Measurements from ENCODE around the gene IWS1.
"Not testable (repeated sequence)": the region's sequence is repeated elsewhere in the genome, so short reads cannot be mapped to it uniquely, and the experiment has no call there.

IWS1 gene

DNA sequence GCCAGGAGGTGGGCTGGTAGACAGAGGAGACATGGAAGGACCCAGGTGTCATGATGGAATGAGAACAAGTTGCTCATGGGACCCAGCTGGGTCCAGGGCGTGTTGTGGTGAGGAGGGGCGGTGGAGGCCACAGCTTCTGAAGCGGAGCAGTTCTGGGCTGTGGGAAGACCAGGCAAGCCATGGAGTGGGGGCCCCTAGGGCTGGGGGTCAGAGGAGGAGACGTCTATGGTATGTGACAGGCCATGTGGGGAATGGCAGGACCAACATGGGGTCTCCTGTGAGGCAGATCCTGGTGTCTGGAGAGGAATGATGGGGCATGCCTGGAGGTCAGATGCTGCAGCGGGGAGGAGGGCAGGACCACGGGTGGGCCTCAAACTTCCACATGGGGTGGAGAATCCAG is 26.0 kb upstream of the IWS1 start:
- ChIA-PET CTCF (interaction anchor here (0.5 to 0.6 kb wide), 2 partner anchors 18 to 929 kb away, joined by 3 read pairs; no protein-coding TSS in a partner anchor), POLR2A (ENCODE audit: low non-redundant PET) (no interaction called here)

GRCh38 chr2:127551221-127551930 is 25.1 kb upstream of the IWS1 start:
- ChIA-PET CTCF (no interaction called here), POLR2A (ENCODE audit: low non-redundant PET) (no interaction called here)
- no peak overlapping the region for H3K27ac ChIP-seq
- no peak for DNase-seq (ENCODE audit: low spot score)
- no peak for TF ChIP-seq CTCF (conservative IDR thresholded peaks at IDR 0.05; ENCODE audit: low read depth)

More for the DNA sequence above, 26.0 kb upstream of the IWS1 start:
- no peak overlapping the region for H3K27ac ChIP-seq
- no peak for DNase-seq (ENCODE audit: low spot score)
- TF ChIP-seq CTCF (conservative IDR thresholded peaks at IDR 0.05; ENCODE audit: low read depth): no peak

DNA sequence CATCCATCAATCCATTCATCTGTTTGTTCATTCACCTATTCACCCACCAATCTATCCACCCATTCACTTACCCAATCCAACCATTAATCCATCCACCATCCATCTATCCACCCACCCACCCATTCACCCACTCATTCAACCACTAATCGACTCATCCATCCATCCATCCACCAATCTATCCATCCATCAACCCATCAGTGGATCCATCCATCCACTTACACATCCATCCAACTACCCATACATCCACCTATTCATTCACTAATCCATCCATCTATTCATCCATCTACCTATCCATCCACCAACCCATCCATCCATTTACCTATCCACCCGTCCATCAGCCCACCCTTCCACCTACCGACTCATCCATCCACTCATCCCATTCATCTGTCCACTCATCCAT is 20.5 kb upstream of the IWS1 start:
- no peak overlapping the region for H3K27ac ChIP-seq
- TF ChIP-seq CTCF (conservative IDR thresholded peaks at IDR 0.05; ENCODE audit: low read depth): no peak
- DNase-seq (ENCODE audit: low spot score): no peak
- ChIA-PET CTCF (no interaction called here), POLR2A (ENCODE audit: low non-redundant PET) (no interaction called here)

DNA sequence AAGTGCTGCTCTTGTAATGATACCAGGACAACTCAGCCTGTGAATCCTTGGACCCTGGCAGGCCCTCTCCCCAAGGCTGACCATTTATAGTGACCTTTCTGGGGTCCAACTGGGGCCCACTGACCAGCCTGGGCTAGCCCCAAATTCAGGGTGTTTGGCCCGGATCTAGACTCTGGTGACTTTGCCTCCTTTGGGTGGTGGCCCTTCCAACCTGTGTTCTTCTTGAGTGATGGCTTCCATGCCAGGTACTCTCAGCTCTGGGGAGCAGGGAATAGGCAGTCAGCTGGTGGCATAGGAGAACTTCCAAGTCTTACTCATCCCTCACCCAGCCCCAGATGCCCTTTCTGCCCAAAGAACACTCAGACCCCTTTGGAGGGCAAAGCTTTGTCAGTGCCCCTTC is 19.5 kb upstream of the IWS1 start:
- ChIA-PET CTCF (no interaction called here), POLR2A (ENCODE audit: low non-redundant PET) (no interaction called here)
- DNase-seq (ENCODE audit: low spot score): no peak
- no peak for TF ChIP-seq CTCF (conservative IDR thresholded peaks at IDR 0.05; ENCODE audit: low read depth)
- no peak overlapping the region for H3K27ac ChIP-seq

GRCh38 chr2:127545189-127545588 is 18.9 kb upstream of the IWS1 start:
- H3K27ac ChIP-seq: no peak overlapping the region
- no peak for DNase-seq (ENCODE audit: low spot score)
- no peak for TF ChIP-seq CTCF (conservative IDR thresholded peaks at IDR 0.05; ENCODE audit: low read depth)
- ChIA-PET CTCF (no interaction called here), POLR2A (ENCODE audit: low non-redundant PET) (no interaction called here)

DNA sequence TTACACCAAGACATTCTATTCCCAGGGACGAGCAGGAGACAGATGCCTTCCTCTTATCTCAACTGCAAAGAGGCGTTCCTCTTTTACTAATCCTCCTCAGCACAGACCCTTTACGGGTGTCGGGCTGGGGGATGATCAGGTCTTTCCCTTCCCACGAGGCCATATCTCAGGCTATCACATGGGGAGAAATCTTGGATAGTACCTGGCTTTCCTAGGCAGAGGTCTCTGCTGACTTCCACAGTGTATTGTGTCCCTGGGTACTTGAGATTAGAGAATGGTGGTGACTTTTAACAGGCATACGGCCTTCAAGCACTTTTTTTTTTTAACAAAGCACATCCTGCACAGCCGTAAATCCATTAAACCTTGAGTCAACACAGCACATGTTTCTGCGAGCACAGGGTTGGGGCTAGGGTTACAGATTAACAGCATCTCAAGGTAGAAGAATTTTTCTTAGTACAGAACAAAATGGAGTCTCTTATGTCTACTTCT is 16.8 kb upstream of the IWS1 start:
- POLR2A ChIA-PET (ENCODE audit: low non-redundant PET); CTCF ChIA-PET; H3K27ac ChIP-seq; DNase-seq (ENCODE audit: low spot score): not testable (repeated sequence)

DNA sequence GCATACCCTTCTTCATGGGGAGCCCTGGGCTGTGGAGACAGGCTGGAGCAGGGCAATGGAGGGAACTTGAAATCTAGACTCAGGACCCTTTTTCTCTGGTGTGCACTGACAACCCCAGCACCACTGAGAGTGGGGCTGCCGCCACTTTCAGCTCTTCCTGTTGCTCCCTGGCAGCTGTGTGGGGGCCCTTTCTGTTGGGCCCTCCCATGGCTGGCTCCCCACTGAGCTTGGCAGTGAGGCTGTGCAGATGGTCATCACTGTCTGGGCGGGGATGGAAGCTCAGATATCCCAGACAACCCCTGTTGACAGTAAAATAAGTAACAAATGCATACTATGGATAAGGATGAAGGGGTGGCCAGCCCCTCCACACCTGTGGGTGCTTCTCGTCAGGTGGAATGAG is 15.9 kb upstream of the IWS1 start:
- no peak for TF ChIP-seq CTCF (conservative IDR thresholded peaks at IDR 0.05; ENCODE audit: low read depth)
- DNase-seq (ENCODE audit: low spot score): no peak
- ChIA-PET CTCF (interaction anchor here (0.9 kb wide), 1 partner anchor 50 kb away, joined by 3 read pairs; no protein-coding TSS in a partner anchor), POLR2A (ENCODE audit: low non-redundant PET) (no interaction called here)
- no peak overlapping the region for H3K27ac ChIP-seq

Data from RWPE1 (cell line).